HEK293 (cell line): ENCODE results near the gene ARHGAP25.

Experiments used
- CTCF ChIA-PET: fragments of 350-600 bp; formaldehyde crosslinking; extraction: SDS; loops from one replicate; lab custom pipeline; 2021; ENCODE audit warnings: antibody characterized with exemption; lab: Yijun Ruan, JAX
- POLR2A ChIA-PET: fragments of 300-600 bp; formaldehyde crosslinking; extraction: SDS; loops from one replicate; lab custom pipeline; 2020; ENCODE audit warnings: antibody characterized with exemption, inconsistent platforms; lab: Yijun Ruan, JAX
- H3K27ac ChIP-seq: fragments of 200-500 bp; sonication (Bioruptor generic); 2 replicates; pipeline ENCODE4 v1.5.1; 2014; ENCODE audit warnings: low read depth, low read length, control low read depth, inconsistent platforms; ENCODE audit errors: extremely low read depth
- H3K36me3 ChIP-seq, 2 experiments: fragments of 200-500 bp in 1 of 2; sonication (Bioruptor generic) in 1 of 2; 1 replicate in 1 of 2; 2 replicates in 1 of 2; pipeline ENCODE4 v1.5.1; 2014 to 2017; ENCODE audit warnings: inconsistent platforms in 2 of 2, low read length in 2 of 2; ENCODE audit not compliant: control insufficient read depth in 2 of 2, insufficient read depth in 1 of 2
- H3K4me1 ChIP-seq: fragments of 200-500 bp; sonication (Bioruptor generic); 2 replicates; pipeline ENCODE4 v1.5.1; 2014; ENCODE audit warnings: mild to moderate bottlenecking, low read length, inconsistent platforms; ENCODE audit not compliant: control insufficient read depth, insufficient read depth
- H3K4me3 ChIP-seq: 2 replicates; pipeline ENCODE4 v1.5.1; 2011; ENCODE audit warnings: low read depth, mild to moderate bottlenecking, control low read depth, low read length, moderate library complexity
- H3K9me3 ChIP-seq: fragments of 200-500 bp; sonication (Bioruptor generic); 2 replicates; pipeline ENCODE4 v1.5.1; 2014; ENCODE audit warnings: low read depth, low read length, inconsistent platforms; ENCODE audit not compliant: control insufficient read depth, insufficient read depth
- HOXA7 ChIP-seq: sonication (generic); formaldehyde crosslinking; IDR thresholded peaks from 2 replicates; pipeline ENCODE4 v1.8.1; 2022; ENCODE audit warnings: missing genetic modification reagents, borderline replicate concordance
- KLF17 ChIP-seq: fragments of 450-650 bp; formaldehyde crosslinking; IDR thresholded peaks from 2 replicates; pipeline ENCODE4 v1.5.1; 2016; ENCODE audit warnings: missing biosample characterization, missing genetic modification characterization
- PRDM2 ChIP-seq: fragments of 450-650 bp; formaldehyde crosslinking; IDR thresholded peaks from 2 replicates; pipeline ENCODE4 v1.5.1; 2016; ENCODE audit warnings: missing biosample characterization, missing genetic modification characterization, borderline replicate concordance
- YY2 ChIP-seq: fragments of 450-650 bp; formaldehyde crosslinking; IDR thresholded peaks from 2 replicates; pipeline ENCODE4 v1.5.1; 2016; ENCODE audit warnings: missing biosample characterization, missing genetic modification characterization
- ZBTB48 ChIP-seq: fragments of 450-650 bp; formaldehyde crosslinking; IDR thresholded peaks from 2 replicates; pipeline ENCODE4 v1.5.1; 2016; ENCODE audit warnings: missing biosample characterization, missing genetic modification characterization
- ZNF132 ChIP-seq: fragments of 450-650 bp; formaldehyde crosslinking; IDR thresholded peaks from 2 replicates; pipeline ENCODE4 v1.5.1; 2017; ENCODE audit warnings: missing biosample characterization, missing genetic modification characterization, borderline replicate concordance
- ZNF169 ChIP-seq: fragments of 450-650 bp; formaldehyde crosslinking; IDR thresholded peaks from 2 replicates; pipeline ENCODE4 v1.5.1; 2016; ENCODE audit warnings: missing biosample characterization, missing genetic modification characterization
- ZNF26 ChIP-seq: fragments of 450-650 bp; formaldehyde crosslinking; IDR thresholded peaks from 2 replicates; pipeline ENCODE4 v1.5.1; 2016; ENCODE audit warnings: missing biosample characterization, missing genetic modification characterization
- ZNF274 ChIP-seq, 2 experiments: fragments of 200-500 bp in 1 of 2; fragments of 450-650 bp in 1 of 2; sonication (Bioruptor generic) in 1 of 2; formaldehyde crosslinking in 1 of 2; IDR thresholded peaks; 2 replicates each; pipeline versions ENCODE4 v1.5.1 to v1.6.1; 2014 to 2016; ENCODE audit warnings: borderline replicate concordance in 1 of 2, inconsistent platforms in 1 of 2, low read length in 1 of 2, missing biosample characterization in 1 of 2, missing genetic modification characterization in 1 of 2
- ZNF362 ChIP-seq: fragments of 450-650 bp; formaldehyde crosslinking; IDR thresholded peaks from 2 replicates; pipeline ENCODE4 v1.5.1; 2016; ENCODE audit warnings: missing biosample characterization, missing genetic modification characterization
- ZNF449 ChIP-seq: fragments of 450-650 bp; formaldehyde crosslinking; IDR thresholded peaks from 2 replicates; pipeline ENCODE4 v1.5.1; 2017; ENCODE audit warnings: missing biosample characterization, mild to moderate bottlenecking, missing genetic modification characterization, moderate library complexity
- ZNF518A ChIP-seq: fragments of 450-650 bp; formaldehyde crosslinking; conservative IDR thresholded peaks from 2 replicates; pipeline ENCODE4 v1.5.1; 2016; ENCODE audit warnings: low read depth, missing biosample characterization, missing genetic modification characterization
- ZNF530 ChIP-seq: fragments of 450-650 bp; formaldehyde crosslinking; IDR thresholded peaks from 2 replicates; pipeline ENCODE4 v1.5.1; 2016; ENCODE audit warnings: low read depth, missing biosample characterization, missing genetic modification characterization
- ZNF837 ChIP-seq: fragments of 450-650 bp; formaldehyde crosslinking; IDR thresholded peaks from 2 replicates; pipeline ENCODE4 v1.5.1; 2016; ENCODE audit warnings: missing biosample characterization, missing genetic modification characterization

ARHGAP25 gene

GRCh38 chr2:68846091-68846490 is 111.5 kb downstream of the ARHGAP25 start:
- Histone ChIP-seq H3K36me3 (no peaks in the 10 kb centered on the region), H3K4me1 (no peaks in the 10 kb centered on the region), H3K4me3 (no peak overlapping the region), H3K27ac (no peak overlapping the region), H3K9me3 (no peaks in the 10 kb centered on the region)
- ChIA-PET CTCF (interaction anchor here (0.6 to 1.9 kb wide), 3 partner anchors 10 to 854 kb away, joined by 3 to 11 read pairs (median 6); no protein-coding TSS in a partner anchor), POLR2A (interaction anchor here (1.0 kb wide), 1 partner anchor 98 kb away, joined by 3 read pairs; no protein-coding TSS in a partner anchor)
- no peak for TF ChIP-seq ZNF132 (tag by site-specific recombination)
- no peak for TF ChIP-seq ZNF837 (tag by site-specific recombination)
- TF ChIP-seq ZNF26 = no peak
- no peak for TF ChIP-seq ZNF362 (tag by site-specific recombination)
- TF ChIP-seq HOXA7 (CRISPR knock-in tag) = no peak

GRCh38 chr2:68847751-68848150 is 113.1 kb downstream of the ARHGAP25 start:
- CTCF ChIA-PET = interaction anchor here (0.8 to 2.3 kb wide), 4 partner anchors 9 to 96 kb away, joined by 3 to 11 read pairs (median 6); no protein-coding TSS in a partner anchor
- no peaks in the 10 kb centered on the region for H3K36me3 ChIP-seq
- TF ChIP-seq PRDM2 (tag by site-specific recombination) (no peak), KLF17 (tag by site-specific recombination) (no peak), ZNF169 (tag by site-specific recombination) (no peak), YY2 (tag by site-specific recombination) (no peak), ZNF274 (IDR thresholded peaks at IDR 0.05; ENCODE audit: low read length) (no peak), ZNF274 (tag by site-specific recombination; IDR thresholded peaks at IDR 0.05; ENCODE audit: borderline replicate concordance) (no peak), ZNF449 (no peak), ZNF530 (tag by site-specific recombination) (no peak), ZBTB48 (no peak), ZNF518A (tag by site-specific recombination) (no peak)

More at GRCh38 chr2:68847751-68848150, 113.1 kb downstream of the ARHGAP25 start:
- POLR2A ChIA-PET = no interaction called here
- Histone ChIP-seq H3K4me3 (no peak overlapping the region), H3K27ac (no peak overlapping the region), H3K4me1 (no peaks in the 10 kb centered on the region), H3K9me3 (no peaks in the 10 kb centered on the region)
